ENCODE measurements around the gene KCNIP3. TPM values are rescaled to one million over a fixed set of nuclear protein-coding genes. Genes with fewer than 3 reads are reported as not detected.

KCNIP3 gene
- total RNA-seq, 2 donors from 2014 or later = 10.5 to 17.9 TPM

GRCh38 chr2:95289253-95289652 is 7.9 kb upstream of the KCNIP3 start:
- intact Hi-C loops (cut with DNase I) = no loop called here
- no peak for DNase-seq (ENCODE audit: low spot score)

- no peak for DNase-seq (ENCODE audit: low spot score)
- intact Hi-C loops (cut with DNase I) = no loop called here
Measured at GRCh38 chr2:95291222-95291621, 5.9 kb upstream of the KCNIP3 start.

GRCh38 chr2:95292623-95293260 is 4.4 kb upstream of the KCNIP3 start:
- intact Hi-C loops (cut with DNase I) = no loop called here

GRCh38 chr2:95294579-95295250 is 2.4 kb upstream of the KCNIP3 start:
- intact Hi-C loops (cut with DNase I) = no loop called here
- no peak for DNase-seq (ENCODE audit: low spot score)

More at GRCh38 chr2:95292623-95293260, 4.4 kb upstream of the KCNIP3 start:
- DNase-seq (ENCODE audit: low spot score) = no peak

- no peak for DNase-seq (ENCODE audit: low spot score)
- intact Hi-C loops (cut with DNase I) = no loop called here
Measured at GRCh38 chr2:95295376-95295775, 1.8 kb upstream of the KCNIP3 start.

GRCh38 chr2:95296011-95296410 is 1.1 kb upstream of the KCNIP3 start:
- intact Hi-C loops (cut with DNase I) = no loop called here
- no peak for DNase-seq (ENCODE audit: low spot score)

- no peak for DNase-seq (ENCODE audit: low spot score)
- intact Hi-C loops (cut with DNase I) = no loop called here
Measured at GRCh38 chr2:95297639-95298395, 670 bp downstream of the KCNIP3 start.

- no peak for DNase-seq (ENCODE audit: low spot score)
- intact Hi-C loops (cut with DNase I) = no loop called here
Measured at GRCh38 chr2:95298486-95299111, 1.5 kb downstream of the KCNIP3 start.

- intact Hi-C loops (cut with DNase I) = no loop called here
- no peak for DNase-seq (ENCODE audit: low spot score)
Measured at GRCh38 chr2:95299961-95300360, 2.8 kb downstream of the KCNIP3 start.

GRCh38 chr2:95300450-95300849 is 3.3 kb downstream of the KCNIP3 start:
- DNase-seq (ENCODE audit: low spot score) = no peak
- intact Hi-C loops (cut with DNase I) = no loop called here

GRCh38 chr2:95301186-95301585 is 4.0 kb downstream of the KCNIP3 start:
- intact Hi-C loops (cut with DNase I) = no loop called here
- no peak for DNase-seq (ENCODE audit: low spot score)

GRCh38 chr2:95301876-95302641 is 4.9 kb downstream of the KCNIP3 start:
- intact Hi-C loops (cut with DNase I) = no loop called here
- DNase-seq (ENCODE audit: low spot score) = no peak

- no peak for DNase-seq (ENCODE audit: low spot score)
- intact Hi-C loops (cut with DNase I) = no loop called here
Measured at GRCh38 chr2:95303191-95303919, 6.2 kb downstream of the KCNIP3 start.

- no peak for DNase-seq (ENCODE audit: low spot score)
- intact Hi-C loops (cut with DNase I) = no loop called here
Measured at GRCh38 chr2:95305380-95306061, 8.4 kb downstream of the KCNIP3 start.

- DNase-seq (ENCODE audit: low spot score) = no peak
- intact Hi-C loops (cut with DNase I) = no loop called here
Measured at GRCh38 chr2:95306336-95306895, 9.3 kb downstream of the KCNIP3 start.

GRCh38 chr2:95307036-95307435 is 9.9 kb downstream of the KCNIP3 start:
- DNase-seq (ENCODE audit: low spot score) = no peak
- intact Hi-C loops (cut with DNase I) = no loop called here

- no peak for DNase-seq (ENCODE audit: low spot score)
- intact Hi-C loops (cut with DNase I) = no loop called here
Measured at GRCh38 chr2:95307878-95308277, 10.7 kb downstream of the KCNIP3 start.

Data from posterior vena cava (tissue), 2 donors.